LNCaP clone FGC (cell line): ENCODE data around the gene NDEL1.

Experiments used
- DNase-seq: peaks from one replicate; pipeline ENCODE4 v3.0.0-alpha.2; 2011; ENCODE audit warnings: low read depth
- H3K4me3 ChIP-seq: 2 replicates; pipeline ENCODE4 v1.5.1; 2011; ENCODE audit warnings: mild to moderate bottlenecking, low read depth, low read length, control low read depth
- CTCF ChIP-seq: IDR thresholded peaks from 2 replicates; pipeline ENCODE4 v1.5.1; 2012; ENCODE audit warnings: mild to moderate bottlenecking; ENCODE audit not compliant: control insufficient read depth, insufficient read depth; ENCODE audit errors: extremely low read depth

NDEL1 gene

DNA sequence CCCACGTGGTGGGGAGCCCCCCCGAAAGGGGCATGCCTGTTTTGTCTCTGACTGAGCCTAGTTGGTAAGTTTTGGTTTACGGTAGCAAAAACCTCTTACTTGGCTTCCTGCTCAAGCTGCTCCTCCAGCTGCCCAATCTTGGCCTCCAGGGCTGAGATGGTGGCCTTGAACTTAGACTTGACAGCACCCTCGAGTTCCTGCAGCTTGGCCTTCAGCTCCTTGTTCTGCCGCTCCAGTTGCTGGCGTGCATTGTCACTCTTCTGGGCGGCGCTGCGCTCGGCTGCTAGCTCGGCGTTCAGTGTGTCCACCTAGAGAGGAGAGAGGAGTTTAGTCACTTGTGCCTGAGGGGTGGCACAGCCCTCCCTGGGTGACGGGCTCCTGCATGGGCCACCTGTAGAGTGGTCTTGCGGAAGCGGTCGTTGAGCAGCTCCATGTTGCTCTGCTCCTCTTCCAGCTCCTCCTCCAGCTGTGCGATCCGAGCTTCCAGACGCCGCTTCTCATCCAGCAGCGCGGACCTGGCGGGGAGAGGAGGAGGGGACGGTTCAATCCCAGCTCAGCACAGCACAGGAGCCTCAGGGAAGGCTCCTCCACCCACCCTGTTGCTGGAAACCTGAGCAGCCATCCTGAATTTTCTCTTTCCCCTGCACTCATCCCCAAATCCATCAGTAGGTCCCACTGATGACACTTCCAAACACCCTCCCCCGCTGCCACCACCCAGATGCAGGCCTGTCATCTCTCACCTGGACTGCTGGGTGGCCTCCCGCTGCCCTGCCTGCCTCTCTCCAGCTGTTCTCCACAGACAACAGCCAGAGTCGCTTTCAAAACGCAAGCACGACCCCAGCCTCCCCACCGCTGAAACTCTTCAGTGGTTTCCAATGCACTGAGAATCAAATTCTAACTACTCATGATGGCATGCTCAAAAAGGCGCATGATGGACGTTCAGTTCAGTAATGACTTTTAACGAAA lies 44.6 kb downstream of the NDEL1 start:
- no peak for TF ChIP-seq CTCF
- H3K4me3 ChIP-seq, result no peak overlapping the region
- no peak for DNase-seq

- H3K4me3 ChIP-seq, result no peak overlapping the region
- DNase-seq, result no peak
- TF ChIP-seq CTCF, result no peak
These were observed 45.4 kb downstream of the NDEL1 start for GRCh38 chr17:8481089-8481488.

DNA sequence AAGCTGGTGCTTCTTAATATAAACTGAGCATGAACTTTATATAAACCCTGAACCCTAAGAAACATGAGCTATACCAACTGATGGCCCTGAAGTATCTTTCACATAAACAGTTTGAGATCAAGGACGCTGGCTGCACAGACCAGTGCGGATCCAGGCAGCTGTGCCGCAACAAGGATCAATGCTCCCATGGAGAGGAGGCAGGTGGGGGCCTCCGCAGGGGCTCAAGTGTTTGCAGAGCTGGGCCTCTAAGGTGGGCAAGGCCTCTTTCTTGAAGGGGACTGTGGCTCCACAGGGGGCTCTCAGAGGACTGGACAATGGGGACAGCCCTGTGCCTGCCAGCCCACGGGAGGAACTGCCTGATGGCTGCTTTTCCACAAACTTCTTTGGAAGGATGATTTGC lies 46.0 kb downstream of the NDEL1 start:
- no peak for DNase-seq
- no peak for TF ChIP-seq CTCF
- no peak overlapping the region for H3K4me3 ChIP-seq

- TF ChIP-seq CTCF, result no peak
These were observed 46.9 kb downstream of the NDEL1 start for GRCh38 chr17:8482546-8482945.

GRCh38 chr17:8484465-8484864 lies 48.8 kb downstream of the NDEL1 start:
- no peak for TF ChIP-seq CTCF
- H3K4me3 ChIP-seq, result no peak overlapping the region
- DNase-seq, result no peak

More at GRCh38 chr17:8482546-8482945, 46.9 kb downstream of the NDEL1 start:
- DNase-seq, result no peak
- H3K4me3 ChIP-seq, result no peak overlapping the region

GRCh38 chr17:8485491-8485890 lies 49.8 kb downstream of the NDEL1 start:
- no peak overlapping the region for H3K4me3 ChIP-seq
- TF ChIP-seq CTCF, result no peak
- no peak for DNase-seq
